IgD-negative memory B cell (primary cell): Measurements from ENCODE around the gene ATG2B. TPM values are rescaled to one million over a fixed set of nuclear protein-coding genes. Genes with fewer than 3 reads are reported as not detected.

Source experiments
- H3K27ac Mint-ChIP-seq, 3 donors: one replicate each; pipeline ENCODE4 v1.8.0; 2020 to 2022; ENCODE audit warnings: mild to moderate bottlenecking in 3 of 3, mixed read lengths in 3 of 3, moderate library complexity in 1 of 3
- H3K27me3 Mint-ChIP-seq: one replicate; pipeline ENCODE4 v1.8.0; 2021; ENCODE audit warnings: mixed read lengths
- H3K36me3 Mint-ChIP-seq: one replicate; pipeline ENCODE4 v1.8.0; 2020; ENCODE audit warnings: mild to moderate bottlenecking, mixed read lengths
- H3K4me1 Mint-ChIP-seq, 3 donors: one replicate each; pipeline ENCODE4 v1.8.0; 2020 to 2022; ENCODE audit warnings: mixed read lengths in 3 of 3, mild to moderate bottlenecking in 1 of 3
- H3K4me3 Mint-ChIP-seq, 4 donors: one replicate each; pipeline ENCODE4 v1.8.0; 2020 to 2022; ENCODE audit warnings: mild to moderate bottlenecking in 4 of 4, mixed read lengths in 4 of 4, moderate library complexity in 3 of 4
- H3K9me3 Mint-ChIP-seq, 3 donors: one replicate each; pipeline ENCODE4 v1.8.0; 2020 to 2021; ENCODE audit warnings: mixed read lengths in 3 of 3, mild to moderate bottlenecking in 1 of 3
- polyA plus RNA-seq: library from polyadenylated mRNA; unstranded; fragments of 300-500 nt; fragmentation: Illumina TruSeq; gene quantifications from one replicate; pipeline ENCODE4 v1.2.3, GENCODE V29; 2021

Gene ATG2B
- polyA plus RNA-seq, 1 donor from 2014 or later: 1.9 TPM

DNA sequence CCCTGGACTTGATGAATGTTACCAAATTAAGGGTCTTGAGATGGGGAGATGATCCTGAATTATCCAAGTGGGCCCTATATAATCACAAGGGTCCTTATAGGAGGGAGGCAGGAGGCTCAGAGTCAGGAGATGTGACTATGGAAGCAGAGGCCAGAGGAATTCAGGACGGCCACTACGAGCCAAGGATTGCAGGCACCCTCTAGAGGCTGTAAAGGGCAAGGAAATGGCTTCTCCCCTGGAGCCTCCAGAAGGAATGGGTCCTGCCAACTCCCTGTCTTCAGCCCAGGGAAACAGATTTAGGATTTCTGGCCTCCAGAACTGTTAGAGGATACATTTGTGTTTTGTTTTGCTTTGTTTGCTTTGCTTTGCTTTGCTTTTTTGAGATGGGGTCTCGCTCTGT, 98.3 kb downstream of the ATG2B start:
- Mint-ChIP-seq H3K4me1 (no peaks in the 10 kb centered on the region), H3K27ac (no peak overlapping the region), H3K36me3 (peaks cover 3% of the 10 kb centered on the region), H3K27me3 (peaks cover 2% of the 10 kb centered on the region), H3K4me3 (no peak overlapping the region), H3K9me3 (peaks cover 0 to 7% (median 2%) of the 10 kb centered on the region in 3 donors)

DNA sequence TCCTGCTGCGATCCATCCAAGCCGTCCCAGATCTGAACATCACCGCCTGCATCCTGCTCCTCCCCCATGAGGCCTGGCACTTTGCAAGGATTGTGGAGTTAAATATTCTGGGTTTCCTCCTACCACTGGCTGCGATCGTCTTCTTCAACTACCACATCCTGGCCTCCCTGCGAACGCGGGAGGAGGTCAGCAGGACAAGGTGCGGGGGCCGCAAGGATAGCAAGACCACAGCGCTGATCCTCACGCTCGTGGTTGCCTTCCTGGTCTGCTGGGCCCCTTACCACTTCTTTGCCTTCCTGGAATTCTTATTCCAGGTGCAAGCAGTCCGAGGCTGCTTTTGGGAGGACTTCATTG, 99.0 kb downstream of the ATG2B start:
- Mint-ChIP-seq H3K9me3 (peaks cover 0 to 7% (median 2%) of the 10 kb centered on the region in 3 donors), H3K27me3 (peaks cover 2% of the 10 kb centered on the region), H3K36me3 (peaks cover 3% of the 10 kb centered on the region), H3K27ac (no peak overlapping the region), H3K4me1 (no peaks in the 10 kb centered on the region), H3K4me3 (no peak overlapping the region)

DNA sequence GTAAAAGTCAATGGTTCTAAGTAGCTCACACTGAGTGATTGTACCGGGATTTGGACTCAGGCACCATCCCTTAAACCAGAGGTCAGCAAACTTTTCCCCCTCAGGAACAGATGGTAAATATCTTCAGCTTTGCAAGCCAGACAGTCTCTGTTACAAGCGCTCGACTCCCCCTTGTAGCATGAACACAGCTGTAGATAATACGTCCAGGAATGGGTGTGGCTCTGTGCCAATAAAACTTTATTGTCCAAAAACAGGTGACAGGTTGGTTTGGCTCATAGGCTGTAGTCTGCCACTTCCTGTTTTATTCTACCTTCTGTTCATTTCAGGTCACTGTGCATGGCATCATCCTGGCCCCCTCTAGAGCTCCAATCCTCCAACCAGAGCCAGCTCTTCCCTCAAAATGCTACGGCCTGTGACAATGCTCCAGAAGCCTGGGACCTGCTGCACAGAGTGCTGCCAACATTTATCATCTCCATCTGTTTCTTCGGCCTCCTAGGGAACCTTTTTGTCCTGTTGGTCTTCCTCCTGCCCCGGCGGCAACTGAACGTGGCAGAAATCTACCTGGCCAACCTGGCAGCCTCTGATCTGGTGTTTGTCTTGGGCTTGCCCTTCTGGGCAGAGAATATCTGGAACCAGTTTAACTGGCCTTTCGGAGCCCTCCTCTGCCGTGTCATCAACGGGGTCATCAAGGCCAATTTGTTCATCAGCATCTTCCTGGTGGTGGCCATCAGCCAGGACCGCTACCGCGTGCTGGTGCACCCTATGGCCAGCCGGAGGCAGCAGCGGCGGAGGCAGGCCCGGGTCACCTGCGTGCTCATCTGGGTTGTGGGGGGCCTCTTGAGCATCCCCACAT, 99.6 kb downstream of the ATG2B start:
- H3K9me3 Mint-ChIP-seq: peaks cover 0 to 7% (median 2%) of the 10 kb centered on the region in 3 donors
- H3K27me3 Mint-ChIP-seq: peaks cover 2% of the 10 kb centered on the region
- peaks cover 3% of the 10 kb centered on the region for H3K36me3 Mint-ChIP-seq
- H3K4me1 Mint-ChIP-seq: no peaks in the 10 kb centered on the region
- H3K27ac Mint-ChIP-seq: no peak overlapping the region
- peak overlapping the region in 1 of 4 donors; percentile 28 for H3K4me3 Mint-ChIP-seq

DNA sequence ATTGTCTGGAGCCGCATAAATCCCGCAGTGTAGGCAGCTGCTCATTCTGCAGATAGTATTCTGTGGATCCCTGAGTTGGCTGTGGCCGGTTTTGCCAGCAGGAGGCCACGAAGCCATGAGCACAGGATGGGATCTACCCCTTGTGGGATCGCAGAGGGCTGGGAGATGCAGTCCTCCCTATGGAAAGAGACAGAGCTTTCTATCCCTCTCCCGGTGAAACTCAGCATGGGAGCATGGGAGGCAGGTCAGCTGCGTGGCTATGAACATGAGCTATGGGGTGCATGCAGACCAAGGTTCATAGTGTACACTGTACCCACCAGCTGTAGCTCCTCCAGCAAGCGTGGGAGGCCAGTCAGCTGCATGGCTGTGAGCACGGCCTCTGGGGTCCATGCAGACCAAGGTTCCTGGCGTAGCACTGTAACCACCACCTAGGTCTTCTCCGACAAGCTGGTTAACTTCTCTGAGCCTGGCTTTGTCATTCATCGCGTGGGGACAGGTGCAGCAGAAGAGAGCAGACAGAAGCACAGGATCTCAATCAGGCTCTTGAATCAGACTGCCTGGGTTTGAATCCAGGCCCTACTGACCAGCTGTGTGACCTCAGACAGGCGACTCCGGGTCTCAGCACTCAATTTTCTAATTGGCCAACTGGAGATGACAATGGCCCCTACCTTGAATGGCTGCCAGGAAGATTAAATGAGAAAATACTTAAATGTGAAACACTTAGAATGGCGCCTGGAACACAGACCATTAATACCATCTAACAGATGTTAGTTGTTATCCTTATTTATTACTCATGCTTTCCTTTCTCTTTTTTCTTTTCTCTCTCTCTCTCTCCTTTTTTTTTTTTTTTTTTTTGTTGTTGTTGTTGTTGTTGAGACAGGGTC, 101.1 kb downstream of the ATG2B start:
- peaks cover 2% of the 10 kb centered on the region for H3K27me3 Mint-ChIP-seq
- no peak overlapping the region for H3K27ac Mint-ChIP-seq
- peaks cover 0 to 7% (median 2%) of the 10 kb centered on the region in 3 donors for H3K9me3 Mint-ChIP-seq
- peaks cover 3% of the 10 kb centered on the region for H3K36me3 Mint-ChIP-seq
- H3K4me3 Mint-ChIP-seq: no peak overlapping the region
- no peaks in the 10 kb centered on the region for H3K4me1 Mint-ChIP-seq

DNA sequence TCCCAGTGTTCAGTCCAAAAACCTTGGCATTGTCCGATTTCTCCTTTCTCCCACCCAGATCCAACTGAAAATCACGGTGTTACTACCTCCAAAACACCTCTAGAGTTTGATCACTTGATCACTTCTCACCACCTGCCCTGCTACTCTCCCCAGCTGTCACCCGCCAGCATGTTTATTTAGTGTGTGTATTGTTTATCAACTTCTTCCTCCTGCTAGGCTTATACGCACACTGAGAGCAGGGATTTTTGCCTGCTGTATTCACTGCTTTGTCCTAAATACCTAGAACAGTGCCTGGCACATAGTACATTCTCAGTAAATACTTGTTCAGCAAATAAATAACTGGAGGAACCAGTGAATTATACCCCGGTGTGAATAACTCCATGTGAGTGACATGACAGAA, 102.1 kb downstream of the ATG2B start:
- H3K36me3 Mint-ChIP-seq: peaks cover 3% of the 10 kb centered on the region
- no peaks in the 10 kb centered on the region for H3K4me1 Mint-ChIP-seq
- H3K4me3 Mint-ChIP-seq: no peak overlapping the region
- peaks cover 2% of the 10 kb centered on the region for H3K27me3 Mint-ChIP-seq
- H3K9me3 Mint-ChIP-seq: peaks cover 0 to 7% (median 2%) of the 10 kb centered on the region in 3 donors
- no peak overlapping the region for H3K27ac Mint-ChIP-seq

DNA sequence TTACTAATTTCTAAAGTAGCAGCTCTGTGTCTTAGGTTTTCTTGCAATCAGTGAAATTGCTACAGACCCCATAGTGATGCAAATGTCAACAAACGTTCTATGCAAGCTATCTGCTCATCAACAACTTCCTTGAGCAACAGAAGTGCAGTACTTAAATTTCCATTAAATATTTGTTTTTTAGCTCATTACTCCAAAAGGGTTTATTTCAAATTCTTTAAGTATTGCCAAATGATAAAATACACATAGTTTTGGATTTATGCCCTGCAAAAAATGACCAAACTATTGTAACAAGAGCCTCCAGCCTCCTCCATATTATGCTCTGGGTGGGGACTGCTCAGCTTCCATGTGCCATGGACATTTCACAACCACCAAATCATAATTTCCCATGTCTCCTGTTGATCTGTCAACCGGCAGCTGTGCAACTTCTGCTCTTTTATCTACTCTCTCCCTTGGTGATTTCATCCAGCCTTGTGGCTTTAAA, 102.8 kb downstream of the ATG2B start:
- Mint-ChIP-seq H3K36me3 (no peaks in the 10 kb centered on the region), H3K4me1 (no peaks in the 10 kb centered on the region), H3K27me3 (peaks cover 2% of the 10 kb centered on the region), H3K27ac (no peak overlapping the region), H3K4me3 (no peak overlapping the region), H3K9me3 (peaks cover 0 to 7% (median 2%) of the 10 kb centered on the region in 3 donors)

DNA sequence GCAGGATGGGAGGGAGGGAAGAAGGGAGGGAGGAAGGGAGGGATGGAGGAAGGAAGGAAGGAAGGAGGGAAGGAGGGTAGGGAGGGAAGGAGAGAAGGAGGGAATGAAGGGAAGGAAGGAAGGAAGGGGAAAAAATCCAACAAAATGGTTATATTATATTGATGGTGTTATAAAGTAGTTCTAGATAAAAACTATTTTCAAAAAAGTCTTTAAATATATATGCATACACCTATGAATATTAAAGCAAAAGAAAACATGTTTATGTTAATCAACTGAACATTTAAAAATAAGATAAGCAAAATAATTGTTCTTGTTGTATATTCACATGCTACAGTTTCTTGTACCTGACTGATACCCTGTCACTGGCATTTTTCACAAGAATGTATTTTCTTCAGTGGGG, 105.2 kb downstream of the ATG2B start:
- no peaks in the 10 kb centered on the region for H3K36me3 Mint-ChIP-seq

DNA sequence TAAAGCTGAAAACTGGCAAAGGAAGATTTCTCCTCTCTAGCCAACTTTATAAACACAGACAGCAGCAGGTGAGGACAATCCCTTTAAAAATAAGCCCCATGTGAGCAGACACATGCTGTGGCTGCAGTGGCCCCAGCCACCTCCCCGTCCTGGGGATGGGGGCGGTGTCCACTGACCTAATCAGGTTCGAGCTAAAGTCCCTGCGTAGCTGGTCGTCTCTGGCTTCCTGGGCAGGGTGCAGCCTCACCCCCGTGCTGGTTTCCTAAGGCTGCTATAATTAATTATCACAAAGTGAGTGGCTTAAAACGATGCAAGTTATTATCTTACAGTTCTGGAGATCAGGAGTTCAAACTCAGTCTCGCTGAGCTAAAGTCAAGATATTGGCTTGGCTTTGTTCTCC, 106.1 kb downstream of the ATG2B start:
- peaks cover 13% of the 10 kb centered on the region for H3K27me3 Mint-ChIP-seq

More for the DNA sequence above, 105.2 kb downstream of the ATG2B start:
- peaks cover 13% of the 10 kb centered on the region for H3K27me3 Mint-ChIP-seq
- peaks cover 0 to 2% (median 0%) of the 10 kb centered on the region in 3 donors for H3K9me3 Mint-ChIP-seq
- no peaks in the 10 kb centered on the region for H3K4me1 Mint-ChIP-seq
- no peak overlapping the region for H3K4me3 Mint-ChIP-seq
- H3K27ac Mint-ChIP-seq: no peak overlapping the region

DNA sequence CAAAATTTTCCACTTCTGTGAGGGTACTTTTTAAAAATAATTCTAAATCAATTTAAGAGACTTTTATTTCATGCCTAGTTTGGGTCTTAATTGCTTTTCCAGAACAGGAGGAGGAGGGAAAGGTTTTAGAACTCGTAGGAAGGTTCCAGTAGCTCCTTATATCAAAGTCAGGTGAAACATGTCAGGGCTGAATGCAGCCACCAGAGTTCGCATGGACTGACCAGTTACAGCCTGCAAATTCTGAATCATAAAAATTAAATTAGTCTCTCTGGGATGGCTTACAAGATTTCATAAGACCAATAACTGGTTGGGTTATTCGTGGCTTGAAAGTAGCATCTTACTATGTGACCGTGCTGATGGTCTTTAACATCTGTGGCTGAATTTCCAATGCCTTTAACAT, 106.7 kb downstream of the ATG2B start:
- Mint-ChIP-seq H3K27ac (no peak overlapping the region), H3K4me3 (no peak overlapping the region), H3K9me3 (peaks cover 0 to 2% (median 2%) of the 10 kb centered on the region in 3 donors), H3K4me1 (no peaks in the 10 kb centered on the region), H3K36me3 (no peaks in the 10 kb centered on the region), H3K27me3 (peaks cover 19% of the 10 kb centered on the region)

More for the DNA sequence above, 106.1 kb downstream of the ATG2B start:
- H3K36me3 Mint-ChIP-seq: no peaks in the 10 kb centered on the region
- peaks cover 0 to 2% (median 0%) of the 10 kb centered on the region in 3 donors for H3K9me3 Mint-ChIP-seq
- H3K27ac Mint-ChIP-seq: no peak overlapping the region
- no peak overlapping the region for H3K4me3 Mint-ChIP-seq
- H3K4me1 Mint-ChIP-seq: no peaks in the 10 kb centered on the region

DNA sequence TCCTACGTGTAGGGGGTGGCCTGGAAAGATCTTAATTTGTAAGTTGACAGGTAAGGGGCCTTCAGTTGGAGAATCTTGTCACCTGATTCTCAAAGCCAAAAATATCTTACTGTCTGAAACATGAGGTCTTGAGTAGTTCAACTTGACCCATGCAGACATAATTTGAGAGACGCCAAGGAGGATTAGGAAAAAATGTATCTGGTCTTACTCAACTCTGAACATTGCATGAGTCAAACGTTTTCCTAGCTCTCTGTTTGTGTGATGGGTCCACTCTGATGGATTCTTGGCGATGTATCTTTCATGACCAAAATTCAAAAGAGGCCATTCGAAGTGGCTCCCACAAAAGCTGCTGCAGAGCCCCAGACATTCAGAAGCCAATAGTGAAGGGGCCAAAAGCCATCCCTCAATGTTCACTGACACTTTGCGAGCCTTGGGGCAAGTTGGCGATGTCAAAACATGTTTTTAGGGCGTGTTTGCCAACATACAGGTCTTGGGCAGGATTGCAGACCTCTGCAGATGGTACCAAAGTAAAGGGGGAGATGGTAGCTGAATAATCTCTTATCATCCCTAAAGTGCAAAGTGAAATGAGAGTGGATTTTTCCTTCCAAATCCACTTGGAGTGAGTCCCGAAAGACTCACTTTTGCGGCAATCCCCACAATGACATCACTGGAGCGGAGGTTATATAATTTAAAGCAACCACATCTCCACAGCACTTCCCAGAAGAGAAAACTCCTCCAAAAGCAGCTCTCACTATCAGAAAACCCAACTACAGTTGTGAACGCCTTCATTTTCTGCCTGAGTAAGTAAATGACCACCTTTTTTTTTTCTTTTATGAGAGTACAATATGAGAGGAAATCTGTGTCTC, 107.4 kb downstream of the ATG2B start, which contains the start of gene BDKRB1:
Gene BDKRB1 (plus strand): TSS at position 710 of the 866 bp plus-strand sequence. CDS start 7,473 bp downstream, outside the sequence.
- H3K9me3 Mint-ChIP-seq: peaks cover 0 to 2% (median 2%) of the 10 kb centered on the region in 3 donors
- no peaks in the 10 kb centered on the region for H3K4me1 Mint-ChIP-seq
- no peak within 1 kb of the TSS for H3K4me3 Mint-ChIP-seq
- H3K27me3 Mint-ChIP-seq: peaks cover 19% of the 10 kb centered on the region
- no peaks in the 10 kb centered on the region for H3K36me3 Mint-ChIP-seq
- H3K27ac Mint-ChIP-seq: no peak within 1 kb of the TSS

DNA sequence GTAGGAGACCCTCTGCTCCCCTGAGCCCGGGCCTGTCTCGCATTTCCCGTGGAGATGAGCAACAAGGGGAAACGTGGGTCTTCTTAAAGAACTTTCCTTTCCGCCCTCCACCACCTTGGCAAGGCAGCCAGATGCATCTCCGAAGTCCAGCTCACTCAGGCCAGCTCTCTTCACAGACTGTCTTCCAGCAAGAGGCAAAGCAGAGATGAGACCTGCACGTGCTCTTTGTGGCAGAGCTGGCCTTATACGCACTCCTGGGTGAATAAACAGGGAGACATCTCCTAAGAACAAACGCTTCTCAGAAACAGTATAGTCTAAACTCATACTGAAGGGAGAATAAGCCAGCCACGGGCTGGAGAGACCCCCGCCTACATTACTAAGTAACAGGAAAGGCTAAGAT, 108.5 kb downstream of the ATG2B start:
- Mint-ChIP-seq H3K27me3 (peaks cover 17% of the 10 kb centered on the region), H3K36me3 (no peaks in the 10 kb centered on the region)

DNA sequence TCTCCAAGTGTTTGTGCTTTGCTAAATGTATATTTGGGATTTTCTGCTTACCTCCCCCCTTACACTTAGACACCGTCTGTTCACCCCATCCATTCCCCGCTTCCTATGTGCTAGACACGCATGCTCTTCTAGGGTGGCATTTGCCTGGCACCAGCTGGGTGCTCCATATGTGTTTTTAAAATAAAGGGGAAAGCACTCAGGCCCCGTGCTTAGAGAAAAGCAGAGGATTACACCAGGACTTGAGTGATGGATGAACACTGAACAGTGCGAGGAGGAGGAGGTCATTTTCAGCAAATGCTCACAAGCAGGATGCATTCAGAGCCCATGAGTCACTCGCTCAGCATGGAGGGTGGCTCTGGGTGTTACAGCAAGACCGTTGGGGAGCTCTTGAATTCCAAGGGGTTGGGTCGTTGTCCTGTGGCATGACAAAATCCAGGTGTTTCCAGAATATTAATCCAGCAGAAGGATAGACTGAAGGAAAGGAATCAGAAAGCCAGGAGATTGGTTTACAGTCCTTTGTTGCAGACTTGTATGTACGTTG, 110.1 kb downstream of the ATG2B start:
- Mint-ChIP-seq H3K27me3 (peaks cover 21% of the 10 kb centered on the region), H3K4me1 (no peaks in the 10 kb centered on the region), H3K36me3 (no peaks in the 10 kb centered on the region), H3K4me3 (peak overlapping the region in 1 of 4 donors; percentile 14), H3K27ac (no peak overlapping the region), H3K9me3 (peaks cover 0 to 2% (median 0%) of the 10 kb centered on the region in 3 donors)

More for the DNA sequence above, 108.5 kb downstream of the ATG2B start:
- Mint-ChIP-seq H3K27ac (peak overlapping the region in 1 of 3 donors; percentile 39), H3K4me3 (peak overlapping the region in 1 of 4 donors; percentile 28), H3K4me1 (no peaks in the 10 kb centered on the region), H3K9me3 (peaks cover 0 to 2% (median 0%) of the 10 kb centered on the region in 3 donors)

DNA sequence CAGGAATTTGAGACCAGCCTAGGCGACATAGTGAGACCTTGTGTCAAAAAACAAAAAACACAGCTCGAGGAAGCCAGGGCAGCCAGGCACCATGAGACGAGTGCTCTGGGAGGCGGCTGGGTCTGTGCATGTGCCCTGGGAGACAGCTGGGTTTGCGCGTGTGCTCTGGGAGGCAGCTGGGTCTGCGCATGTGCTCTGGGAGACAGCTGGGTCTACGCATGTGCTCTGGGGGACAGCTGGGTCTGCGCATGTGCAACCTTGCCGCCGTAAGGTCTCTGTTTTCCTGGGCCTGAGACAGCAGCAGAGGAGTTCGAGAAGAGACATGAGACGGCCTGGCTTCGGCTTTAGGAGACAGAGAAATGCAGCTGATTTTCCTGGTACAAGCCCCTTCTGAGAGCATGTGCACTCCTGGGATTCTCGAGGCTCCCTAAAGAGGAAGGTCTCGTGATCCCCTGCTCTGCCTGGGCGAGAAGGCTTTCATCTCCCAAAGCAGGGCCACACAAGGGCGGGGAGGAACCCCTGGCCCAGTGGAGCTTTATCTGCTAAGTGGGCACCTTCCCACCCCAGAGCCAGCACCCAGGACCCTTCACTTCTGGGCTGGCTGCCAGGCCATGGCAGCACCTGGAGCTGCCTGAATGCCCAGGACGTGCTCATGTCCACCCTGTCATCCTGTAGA, 110.7 kb downstream of the ATG2B start:
- H3K27me3 Mint-ChIP-seq: peaks cover 21% of the 10 kb centered on the region
- H3K4me3 Mint-ChIP-seq: no peak overlapping the region
- H3K9me3 Mint-ChIP-seq: peaks cover 0 to 2% (median 0%) of the 10 kb centered on the region in 3 donors
- no peaks in the 10 kb centered on the region for H3K36me3 Mint-ChIP-seq
- no peaks in the 10 kb centered on the region for H3K4me1 Mint-ChIP-seq
- no peak overlapping the region for H3K27ac Mint-ChIP-seq
